ENCODE measurements around the gene SDR42E2.

- TF ChIP-seq REST (IDR thresholded peaks at IDR 0.05; ENCODE audit: insufficient read depth in 1 of 2, low read depth in 2 of 2, low read length in 2 of 2) (no peak), TAF1 (IDR thresholded peaks at IDR 0.05; ENCODE audit: borderline replicate concordance, insufficient read depth, low read length) (no peak), POLR2AphosphoS5 (IDR thresholded peaks at IDR 0.05; ENCODE audit: low read depth, low read length) (no peak)
Measured at GRCh38 chr16:22225060-22225459, 62.8 kb downstream of the SDR42E2 start.

All from PFSK-1 (cell line).